ENCODE results near the gene ETS2. TPM values are rescaled to one million over a fixed set of nuclear protein-coding genes. Genes with fewer than 3 reads are reported as not detected.

The ETS2 gene
- total RNA-seq, 1 experiment from 2014 or later, result 35.3 TPM

DNA sequence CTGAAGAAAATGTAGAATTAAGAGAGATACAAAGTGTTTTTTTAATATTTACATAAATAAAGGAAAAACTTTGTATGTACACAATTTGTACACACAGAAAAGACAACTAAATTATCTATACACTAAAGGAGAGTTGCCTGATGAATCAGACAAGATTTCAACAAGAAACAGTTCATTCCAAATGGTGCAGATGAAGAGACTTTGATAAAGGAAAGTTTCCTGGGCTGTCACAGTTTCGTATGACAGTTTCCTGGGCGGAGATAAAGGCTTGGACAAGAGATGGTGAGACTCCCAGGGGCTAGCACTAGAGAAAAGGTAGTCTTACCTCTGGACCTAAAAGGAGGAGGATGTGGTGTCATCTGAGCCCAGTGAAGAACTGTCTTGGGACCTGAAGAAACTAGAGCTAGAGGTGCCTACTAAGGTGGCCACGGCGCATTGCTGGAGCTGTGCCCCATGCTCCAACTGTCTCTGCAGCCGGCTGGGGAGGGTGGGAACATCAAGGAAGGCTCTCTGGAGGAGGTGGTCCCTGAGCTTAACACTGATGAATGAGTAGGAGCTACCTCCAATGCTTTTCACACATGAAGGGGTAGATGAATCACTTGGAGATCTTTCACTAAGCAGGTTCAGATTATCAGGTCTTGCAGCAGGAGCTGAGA is 32.2 kb downstream of the ETS2 start:
- no peak overlapping the region for H4K8ac ChIP-seq (replicated peaks; ENCODE audit: insufficient read length, low read depth, low read length)
- no peak for DNase-seq
- Mint-ChIP-seq H3K4me1 (no peaks in the 10 kb centered on the region), H3K9me3 (peaks cover 0 to 5% of the 10 kb centered on the region in 2 experiments; a peak in 3 of 5 replicates), H3K36me3 (ENCODE audit: insufficient read depth in 1 of 3, low read depth in 3 of 3) (no peaks in the 10 kb centered on the region; a peak in 1 of 7 replicates), H3K27ac (no peak overlapping the region), H3K4me3 (no peak overlapping the region), H3K27me3 (ENCODE audit: low read depth) (no peaks in the 10 kb centered on the region; the same call in 1 of the 2 replicates)
- H3K79me2 ChIP-seq (ENCODE audit: insufficient read depth, low read length), result no peaks in the 10 kb centered on the region
- H2AK5ac ChIP-seq (ENCODE audit: insufficient read length, low read length), result no peak overlapping the region
- no peaks in the 10 kb centered on the region for H3K79me1 ChIP-seq (ENCODE audit: insufficient read depth, low read depth, low read length, poor library complexity, severe bottlenecking)
- no peak overlapping the region for H4K5ac ChIP-seq (ENCODE audit: insufficient read length, low read depth, low read length)
- H3K4ac ChIP-seq (ENCODE audit: low read depth, low read length), result no peak overlapping the region
- H2BK120ac ChIP-seq (ENCODE audit: low read depth, low read length, poor library complexity, severe bottlenecking), result no peak overlapping the region
- H2BK15ac ChIP-seq (ENCODE audit: low read depth, low read length), result no peak overlapping the region
- H3T11ph ChIP-seq (ENCODE audit: low read length), result no peak overlapping the region
- H3K27ac ChIP-seq (ENCODE audit: insufficient read length, low read depth, low read length), result no peak overlapping the region
- no peaks in the 10 kb centered on the region for H3K4me1 ChIP-seq (ENCODE audit: insufficient read depth, low read length)
- H3K23ac ChIP-seq (ENCODE audit: insufficient read length, low read depth, low read length), result no peak overlapping the region
- no peak overlapping the region for H2BK5ac ChIP-seq (ENCODE audit: insufficient read length, low read length)
- H3K9ac ChIP-seq (ENCODE audit: extremely low read depth, insufficient read length, low read length), result no peak overlapping the region
- no peaks in the 10 kb centered on the region for H3K27me3 ChIP-seq (ENCODE audit: insufficient read depth, low read length)
- H2AFZ ChIP-seq (ENCODE audit: low read length), result no peak overlapping the region
- WGBS (ENCODE audit: extremely low coverage, insufficient read length, low lambda C conversion rate), result no CpG with 5 or more reads among the region's 5 CpGs
- H4K20me1 ChIP-seq (ENCODE audit: control insufficient read depth, insufficient read depth, insufficient read length), result no peaks in the 10 kb centered on the region
- H3K14ac ChIP-seq (ENCODE audit: insufficient read depth, low read length), result no peak overlapping the region
- no peak overlapping the region for H4K91ac ChIP-seq (ENCODE audit: insufficient read length, low read depth, low read length)
- TF ChIP-seq, protein P1, sequence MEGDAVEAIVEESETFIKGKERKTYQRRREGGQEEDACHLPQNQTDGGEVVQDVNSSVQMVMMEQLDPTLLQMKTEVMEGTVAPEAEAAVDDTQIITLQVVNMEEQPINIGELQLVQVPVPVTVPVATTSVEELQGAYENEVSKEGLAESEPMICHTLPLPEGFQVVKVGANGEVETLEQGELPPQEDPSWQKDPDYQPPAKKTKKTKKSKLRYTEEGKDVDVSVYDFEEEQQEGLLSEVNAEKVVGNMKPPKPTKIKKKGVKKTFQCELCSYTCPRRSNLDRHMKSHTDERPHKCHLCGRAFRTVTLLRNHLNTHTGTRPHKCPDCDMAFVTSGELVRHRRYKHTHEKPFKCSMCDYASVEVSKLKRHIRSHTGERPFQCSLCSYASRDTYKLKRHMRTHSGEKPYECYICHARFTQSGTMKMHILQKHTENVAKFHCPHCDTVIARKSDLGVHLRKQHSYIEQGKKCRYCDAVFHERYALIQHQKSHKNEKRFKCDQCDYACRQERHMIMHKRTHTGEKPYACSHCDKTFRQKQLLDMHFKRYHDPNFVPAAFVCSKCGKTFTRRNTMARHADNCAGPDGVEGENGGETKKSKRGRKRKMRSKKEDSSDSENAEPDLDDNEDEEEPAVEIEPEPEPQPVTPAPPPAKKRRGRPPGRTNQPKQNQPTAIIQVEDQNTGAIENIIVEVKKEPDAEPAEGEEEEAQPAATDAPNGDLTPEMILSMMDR (conservative IDR thresholded peaks at IDR 0.05), result no peak
- H3K18ac ChIP-seq (ENCODE audit: insufficient read length, low read depth, low read length), result no peak overlapping the region
- H2BK20ac ChIP-seq (ENCODE audit: low read depth, low read length, poor library complexity, severe bottlenecking), result no peak overlapping the region
- no peak overlapping the region for H3K4me2 ChIP-seq (ENCODE audit: insufficient read depth, insufficient read length, low read length)
- no peaks in the 10 kb centered on the region for H3K9me3 ChIP-seq (ENCODE audit: control insufficient read depth, low read depth, low read length)
- no peaks in the 10 kb centered on the region for H3K23me2 ChIP-seq (ENCODE audit: insufficient read length, low read depth, low read length, poor library complexity, severe bottlenecking)
- H3K56ac ChIP-seq (ENCODE audit: insufficient read length, low read depth, low read length), result no peak overlapping the region
- no peak overlapping the region for H2BK12ac ChIP-seq (ENCODE audit: insufficient read length, low read depth, low read length)

Data from H9 (cell line).